Ishikawa (cell line): ENCODE results near the gene NUAK1.

Source experiments
- CEBPB ChIP-seq: IDR thresholded peaks from 2 replicates; pipeline ENCODE4 v1.6.1; 2012
- CREB1 ChIP-seq: IDR thresholded peaks from 2 replicates; pipeline ENCODE4 v1.6.1; 2012; ENCODE audit warnings: low read depth
- EGR1 ChIP-seq: IDR thresholded peaks from 2 replicates; pipeline ENCODE4 v1.6.1; 2012
- EP300 ChIP-seq: IDR thresholded peaks from 2 replicates; pipeline ENCODE4 v1.6.1; 2012; ENCODE audit warnings: borderline replicate concordance
- FOXM1 ChIP-seq: IDR thresholded peaks from 2 replicates; pipeline ENCODE4 v1.6.1; 2012; ENCODE audit warnings: low read depth, borderline replicate concordance
- MAX ChIP-seq: IDR thresholded peaks from 2 replicates; pipeline ENCODE4 v1.6.1; 2012
- NFIC ChIP-seq: IDR thresholded peaks from 2 replicates; pipeline ENCODE4 v1.6.1; 2012
- RAD21 ChIP-seq: IDR thresholded peaks from 2 replicates; pipeline ENCODE4 v1.6.1; 2012; ENCODE audit warnings: low read depth
- REST ChIP-seq: IDR thresholded peaks from 2 replicates; pipeline ENCODE4 v1.6.1; 2012; ENCODE audit warnings: low read depth, mild to moderate bottlenecking
- TAF1 ChIP-seq: IDR thresholded peaks from 2 replicates; pipeline ENCODE4 v1.6.1; 2012; ENCODE audit warnings: low read depth, mild to moderate bottlenecking
- TCF12 ChIP-seq: IDR thresholded peaks from 2 replicates; pipeline ENCODE4 v1.6.1; 2012; ENCODE audit warnings: low read depth
- TEAD4 ChIP-seq: IDR thresholded peaks from 2 replicates; pipeline ENCODE4 v1.6.1; 2012
- USF1 ChIP-seq: IDR thresholded peaks from 2 replicates; pipeline ENCODE4 v1.6.1; 2012
- YY1 ChIP-seq: IDR thresholded peaks from 2 replicates; pipeline ENCODE4 v1.6.1; 2012; ENCODE audit warnings: low read depth
- ZBTB7A ChIP-seq: IDR thresholded peaks from 2 replicates; pipeline ENCODE4 v1.6.1; 2012; ENCODE audit warnings: low read depth

Gene NUAK1

GRCh38 chr12:106176560-106176959, 37.8 kb upstream of the NUAK1 start:
- TF ChIP-seq TAF1 (no peak), MAX (no peak), YY1 (no peak), CEBPB (no peak), EP300 (no peak), TCF12 (no peak), ZBTB7A (no peak), REST (no peak), RAD21 (no peak), TEAD4 (no peak), CREB1 (no peak), FOXM1 (no peak), USF1 (no peak), NFIC (no peak), EGR1 (no peak)

GRCh38 chr12:106174876-106175275, 36.1 kb upstream of the NUAK1 start:
- TF ChIP-seq EP300 (no peak), USF1 (no peak)

GRCh38 chr12:106173442-106173841, 34.7 kb upstream of the NUAK1 start:
- no peak for TF ChIP-seq RAD21
- no peak for TF ChIP-seq YY1
- TF ChIP-seq USF1, result no peak
- no peak for TF ChIP-seq TEAD4
- TF ChIP-seq CEBPB, result no peak
- no peak for TF ChIP-seq CREB1
- TF ChIP-seq MAX, result no peak
- TF ChIP-seq REST, result no peak
- no peak for TF ChIP-seq FOXM1
- TF ChIP-seq EGR1, result no peak
- TF ChIP-seq TAF1, result no peak

GRCh38 chr12:106171117-106171750, 32.5 kb upstream of the NUAK1 start:
- TF ChIP-seq CREB1, result no peak
- TF ChIP-seq EGR1, result no peak
- no peak for TF ChIP-seq CEBPB
- no peak for TF ChIP-seq USF1
- no peak for TF ChIP-seq FOXM1
- TF ChIP-seq RAD21, result no peak; the same call in 1 of the 2 replicates
- no peak for TF ChIP-seq TAF1
- TF ChIP-seq NFIC, result no peak

- no peak for TF ChIP-seq TAF1
These were observed 31.5 kb upstream of the NUAK1 start for GRCh38 chr12:106170285-106170684.

GRCh38 chr12:106163712-106164111, 25.0 kb upstream of the NUAK1 start:
- no peak for TF ChIP-seq RAD21
- TF ChIP-seq FOXM1, result no peak
- TF ChIP-seq EGR1, result no peak
- TF ChIP-seq NFIC, result no peak
- no peak for TF ChIP-seq YY1
- TF ChIP-seq TAF1, result no peak
- TF ChIP-seq EP300, result no peak
- no peak for TF ChIP-seq USF1
- TF ChIP-seq CEBPB, result no peak
- no peak for TF ChIP-seq REST
- TF ChIP-seq TEAD4, result no peak
- no peak for TF ChIP-seq TCF12
- no peak for TF ChIP-seq MAX
